K562 (cell line): ENCODE measurements around the gene RHOBTB3. TPM values are rescaled to one million over a fixed set of nuclear protein-coding genes. Genes with fewer than 3 reads are reported as not detected.

Experiments
- CCAR2 ChIP-seq: fragments of 200-400 bp; formaldehyde crosslinking; IDR thresholded peaks from 2 replicates; pipeline ENCODE4 v1.6.1; 2017; ENCODE audit warnings: mild to moderate bottlenecking, low read depth, low read length
- CREB1 ChIP-seq, 2 experiments: sonication (generic) in 1 of 2; formaldehyde crosslinking in 1 of 2; IDR thresholded peaks; 2 replicates each; pipeline versions ENCODE4 v1.6.1 to v1.8.0; 2012 to 2022; ENCODE audit warnings: inconsistent platforms in 1 of 2, mild to moderate bottlenecking in 1 of 2, missing genetic modification reagents in 1 of 2, moderate library complexity in 1 of 2
- EWSR1 ChIP-seq: fragments of 450-650 bp; IDR thresholded peaks from 2 replicates; pipeline ENCODE4 v1.6.1; 2018; ENCODE audit warnings: borderline replicate concordance, mild to moderate bottlenecking, low read depth, moderate library complexity; ENCODE audit not compliant: partially characterized antibody
- FOSL1 ChIP-seq: fragments of 200-800 bp; sonication (Bioruptor generic); conservative IDR thresholded peaks from 2 replicates; pipeline ENCODE4 v1.6.1; 2016; ENCODE audit warnings: missing genetic modification characterization, missing compliant biosample characterization
- ILK ChIP-seq: fragments of 450-650 bp; IDR thresholded peaks from 2 replicates; pipeline ENCODE4 v1.6.1; 2016; ENCODE audit warnings: missing genetic modification characterization, low read depth, mild to moderate bottlenecking, missing compliant biosample characterization, moderate library complexity, borderline replicate concordance
- KLF16 ChIP-seq: IDR thresholded peaks from 2 replicates; pipeline ENCODE4 v1.6.1; 2016; ENCODE audit warnings: antibody characterized with exemption
- PHB2 ChIP-seq: fragments of 450-650 bp; IDR thresholded peaks from 2 replicates; pipeline ENCODE4 v1.6.1; 2017; ENCODE audit warnings: low read depth
- RFX7 ChIP-seq: fragments of 250-450 bp; sonication (Bioruptor Pico); IDR thresholded peaks from 2 replicates; pipeline ENCODE4 v1.5.1; 2021; ENCODE audit warnings: mild to moderate bottlenecking
- SNRNP70 ChIP-seq: fragments of 200-400 bp; formaldehyde crosslinking; optimal IDR thresholded peaks from 2 replicates; pipeline ENCODE3; 2017; ENCODE audit warnings: low read depth, low read length
- U2AF2 ChIP-seq: fragments of 200-400 bp; formaldehyde crosslinking; optimal IDR thresholded peaks from 2 replicates; pipeline ENCODE3; 2017; ENCODE audit warnings: low read depth, mild to moderate bottlenecking, low read length
- ZNF124 ChIP-seq: sonication (generic); formaldehyde crosslinking; IDR thresholded peaks from 2 replicates; pipeline ENCODE4 v1.8.1; 2022; ENCODE audit warnings: missing genetic modification reagents
- ZNF212 ChIP-seq: fragments of 450-650 bp; formaldehyde crosslinking; IDR thresholded peaks from 2 replicates; pipeline ENCODE4 v1.4.0; 2020; ENCODE audit warnings: mild to moderate bottlenecking
- ZNF583 ChIP-seq: fragments of 250-450 bp; sonication (Bioruptor Pico); IDR thresholded peaks from 2 replicates; pipeline ENCODE4 v1.4.0; 2020
- ZNF764 ChIP-seq: fragments of 250-450 bp; sonication (Bioruptor Pico); IDR thresholded peaks from 2 replicates; pipeline ENCODE4 v1.4.0; 2020; ENCODE audit warnings: low read depth, mild to moderate bottlenecking, moderate library complexity
- polyA plus RNA-seq, 8 experiments: library from polyadenylated mRNA; depleted of rRNA in 4 of 8; stranded (reverse) in 5 of 8; unstranded in 3 of 8; fragments of >200 nt; fragmentation: Nextera tagmentation in 2 of 8; fragmentation: Illumina TruSeq in 1 of 8; extraction: Ambion mirVana in 2 of 8; extraction: Trizol in 1 of 8; gene quantifications; 2 replicates each; pipeline versions ENCODE4 v1.2.1 to v1.2.3, GENCODE V29; 2011 to 2014; ENCODE audit warnings: inconsistent platforms in 1 of 8, missing spikeins in 1 of 8
- total RNA-seq, 7 experiments: library from RNA; depleted of rRNA in 6 of 7; stranded (reverse); fragments of >200 nt in 6 of 7; fragmentation: Illumina TruSeq in 2 of 7; extraction: Trizol in 2 of 7; gene quantifications; 2 replicates each; pipeline versions ENCODE4 v1.2.1 to v1.2.3, GENCODE V29; 2011 to 2021; ENCODE audit warnings: low replicate concordance in 1 of 7
- TF ChIP-seq, protein P1 (sequence below): fragments of 250-450 bp; sonication (Bioruptor Pico); IDR thresholded peaks from 2 replicates; pipeline ENCODE4 v1.4.0; 2020
- TF ChIP-seq, protein P2 (sequence below), 2 experiments: fragments of 450-650 bp; IDR thresholded peaks; 2 replicates each; pipeline ENCODE4 v1.6.1; 2018; ENCODE audit warnings: mild to moderate bottlenecking in 2 of 2, low read depth in 1 of 2; ENCODE audit not compliant: partially characterized antibody in 2 of 2
- TF ChIP-seq, protein P3 (sequence below): conservative IDR thresholded peaks from 2 replicates; pipeline ENCODE4 v1.6.1; 2011; ENCODE audit warnings: low read depth, mild to moderate bottlenecking, low read length; ENCODE audit not compliant: control insufficient read depth

Gene RHOBTB3
- total and polyA plus RNA-seq, 9 of the 15 experiments (the other 6 are each of a cell fraction or from before 2014, with no cell fraction given): 39.7 to 143 (median 115) TPM

DNA sequence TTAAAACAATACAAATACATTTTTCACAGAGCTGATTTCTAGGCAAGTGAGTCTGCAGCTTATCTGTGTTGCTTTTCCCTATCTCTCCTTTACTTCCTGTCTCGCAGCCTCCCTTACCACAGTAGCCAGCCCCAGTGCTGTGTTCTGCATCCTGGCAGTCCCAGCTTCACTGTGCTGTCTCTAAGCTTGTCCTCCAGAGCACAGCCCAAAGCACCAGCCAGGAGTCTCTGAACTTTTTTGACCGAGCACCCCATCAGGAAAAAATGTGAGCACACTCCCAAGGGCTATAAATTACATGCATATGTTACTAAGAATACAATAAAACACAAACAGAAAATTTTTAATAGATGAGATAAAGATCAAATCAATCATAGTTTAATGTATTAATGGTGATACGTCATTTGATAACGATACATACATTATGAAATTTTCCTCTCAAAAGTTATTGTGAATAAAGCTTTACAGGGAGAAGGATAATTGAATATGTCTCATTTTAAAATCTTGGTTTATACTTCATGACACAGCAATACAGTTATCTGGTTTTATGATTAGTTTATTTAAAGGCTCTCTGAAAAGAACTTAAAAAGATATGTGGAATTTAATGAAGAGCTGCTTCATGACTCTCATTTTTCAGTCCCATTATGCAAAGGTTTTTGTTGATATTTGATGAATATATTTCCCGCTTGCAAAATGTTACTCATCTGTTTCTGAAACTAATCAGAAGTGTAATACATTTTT is 7.3 kb upstream of the RHOBTB3 start (continued):
- TF ChIP-seq SNRNP70: no peak
- TF ChIP-seq PHB2: no peak
- no peak for TF ChIP-seq ZNF124 (CRISPR knock-in tag)
- no peak for TF ChIP-seq U2AF2
- TF ChIP-seq, protein P1, sequence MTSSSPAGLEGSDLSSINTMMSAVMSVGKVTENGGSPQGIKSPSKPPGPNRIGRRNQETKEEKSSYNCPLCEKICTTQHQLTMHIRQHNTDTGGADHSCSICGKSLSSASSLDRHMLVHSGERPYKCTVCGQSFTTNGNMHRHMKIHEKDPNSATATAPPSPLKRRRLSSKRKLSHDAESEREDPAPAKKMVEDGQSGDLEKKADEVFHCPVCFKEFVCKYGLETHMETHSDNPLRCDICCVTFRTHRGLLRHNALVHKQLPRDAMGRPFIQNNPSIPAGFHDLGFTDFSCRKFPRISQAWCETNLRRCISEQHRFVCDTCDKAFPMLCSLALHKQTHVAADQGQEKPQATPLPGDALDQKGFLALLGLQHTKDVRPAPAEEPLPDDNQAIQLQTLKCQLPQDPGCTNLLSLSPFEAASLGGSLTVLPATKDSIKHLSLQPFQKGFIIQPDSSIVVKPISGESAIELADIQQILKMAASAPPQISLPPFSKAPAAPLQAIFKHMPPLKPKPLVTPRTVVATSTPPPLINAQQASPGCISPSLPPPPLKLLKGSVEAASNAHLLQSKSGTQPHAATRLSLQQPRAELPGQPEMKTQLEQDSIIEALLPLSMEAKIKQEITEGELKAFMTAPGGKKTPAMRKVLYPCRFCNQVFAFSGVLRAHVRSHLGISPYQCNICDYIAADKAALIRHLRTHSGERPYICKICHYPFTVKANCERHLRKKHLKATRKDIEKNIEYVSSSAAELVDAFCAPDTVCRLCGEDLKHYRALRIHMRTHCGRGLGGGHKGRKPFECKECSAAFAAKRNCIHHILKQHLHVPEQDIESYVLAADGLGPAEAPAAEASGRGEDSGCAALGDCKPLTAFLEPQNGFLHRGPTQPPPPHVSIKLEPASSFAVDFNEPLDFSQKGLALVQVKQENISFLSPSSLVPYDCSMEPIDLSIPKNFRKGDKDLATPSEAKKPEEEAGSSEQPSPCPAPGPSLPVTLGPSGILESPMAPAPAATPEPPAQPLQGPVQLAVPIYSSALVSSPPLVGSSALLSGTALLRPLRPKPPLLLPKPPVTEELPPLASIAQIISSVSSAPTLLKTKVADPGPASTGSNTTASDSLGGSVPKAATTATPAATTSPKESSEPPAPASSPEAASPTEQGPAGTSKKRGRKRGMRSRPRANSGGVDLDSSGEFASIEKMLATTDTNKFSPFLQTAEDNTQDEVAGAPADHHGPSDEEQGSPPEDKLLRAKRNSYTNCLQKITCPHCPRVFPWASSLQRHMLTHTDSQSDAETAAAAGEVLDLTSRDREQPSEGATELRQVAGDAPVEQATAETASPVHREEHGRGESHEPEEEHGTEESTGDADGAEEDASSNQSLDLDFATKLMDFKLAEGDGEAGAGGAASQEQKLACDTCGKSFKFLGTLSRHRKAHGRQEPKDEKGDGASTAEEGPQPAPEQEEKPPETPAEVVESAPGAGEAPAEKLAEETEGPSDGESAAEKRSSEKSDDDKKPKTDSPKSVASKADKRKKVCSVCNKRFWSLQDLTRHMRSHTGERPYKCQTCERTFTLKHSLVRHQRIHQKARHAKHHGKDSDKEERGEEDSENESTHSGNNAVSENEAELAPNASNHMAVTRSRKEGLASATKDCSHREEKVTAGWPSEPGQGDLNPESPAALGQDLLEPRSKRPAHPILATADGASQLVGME (CRISPR knock-in tag): no peak
- TF ChIP-seq ZNF212 (CRISPR knock-in tag): no peak
- TF ChIP-seq, protein P2, sequence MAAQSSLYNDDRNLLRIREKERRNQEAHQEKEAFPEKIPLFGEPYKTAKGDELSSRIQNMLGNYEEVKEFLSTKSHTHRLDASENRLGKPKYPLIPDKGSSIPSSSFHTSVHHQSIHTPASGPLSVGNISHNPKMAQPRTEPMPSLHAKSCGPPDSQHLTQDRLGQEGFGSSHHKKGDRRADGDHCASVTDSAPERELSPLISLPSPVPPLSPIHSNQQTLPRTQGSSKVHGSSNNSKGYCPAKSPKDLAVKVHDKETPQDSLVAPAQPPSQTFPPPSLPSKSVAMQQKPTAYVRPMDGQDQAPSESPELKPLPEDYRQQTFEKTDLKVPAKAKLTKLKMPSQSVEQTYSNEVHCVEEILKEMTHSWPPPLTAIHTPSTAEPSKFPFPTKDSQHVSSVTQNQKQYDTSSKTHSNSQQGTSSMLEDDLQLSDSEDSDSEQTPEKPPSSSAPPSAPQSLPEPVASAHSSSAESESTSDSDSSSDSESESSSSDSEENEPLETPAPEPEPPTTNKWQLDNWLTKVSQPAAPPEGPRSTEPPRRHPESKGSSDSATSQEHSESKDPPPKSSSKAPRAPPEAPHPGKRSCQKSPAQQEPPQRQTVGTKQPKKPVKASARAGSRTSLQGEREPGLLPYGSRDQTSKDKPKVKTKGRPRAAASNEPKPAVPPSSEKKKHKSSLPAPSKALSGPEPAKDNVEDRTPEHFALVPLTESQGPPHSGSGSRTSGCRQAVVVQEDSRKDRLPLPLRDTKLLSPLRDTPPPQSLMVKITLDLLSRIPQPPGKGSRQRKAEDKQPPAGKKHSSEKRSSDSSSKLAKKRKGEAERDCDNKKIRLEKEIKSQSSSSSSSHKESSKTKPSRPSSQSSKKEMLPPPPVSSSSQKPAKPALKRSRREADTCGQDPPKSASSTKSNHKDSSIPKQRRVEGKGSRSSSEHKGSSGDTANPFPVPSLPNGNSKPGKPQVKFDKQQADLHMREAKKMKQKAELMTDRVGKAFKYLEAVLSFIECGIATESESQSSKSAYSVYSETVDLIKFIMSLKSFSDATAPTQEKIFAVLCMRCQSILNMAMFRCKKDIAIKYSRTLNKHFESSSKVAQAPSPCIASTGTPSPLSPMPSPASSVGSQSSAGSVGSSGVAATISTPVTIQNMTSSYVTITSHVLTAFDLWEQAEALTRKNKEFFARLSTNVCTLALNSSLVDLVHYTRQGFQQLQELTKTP (IDR thresholded peaks at IDR 0.05; ENCODE audit: low read depth in 1 of 2, partially characterized antibody in 2 of 2): peak; percentile 37 to 59
- no peak for TF ChIP-seq RFX7 (CRISPR knock-in tag)
- TF ChIP-seq, protein P3, sequence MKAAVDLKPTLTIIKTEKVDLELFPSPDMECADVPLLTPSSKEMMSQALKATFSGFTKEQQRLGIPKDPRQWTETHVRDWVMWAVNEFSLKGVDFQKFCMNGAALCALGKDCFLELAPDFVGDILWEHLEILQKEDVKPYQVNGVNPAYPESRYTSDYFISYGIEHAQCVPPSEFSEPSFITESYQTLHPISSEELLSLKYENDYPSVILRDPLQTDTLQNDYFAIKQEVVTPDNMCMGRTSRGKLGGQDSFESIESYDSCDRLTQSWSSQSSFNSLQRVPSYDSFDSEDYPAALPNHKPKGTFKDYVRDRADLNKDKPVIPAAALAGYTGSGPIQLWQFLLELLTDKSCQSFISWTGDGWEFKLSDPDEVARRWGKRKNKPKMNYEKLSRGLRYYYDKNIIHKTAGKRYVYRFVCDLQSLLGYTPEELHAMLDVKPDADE: no peak
- no peak for TF ChIP-seq EWSR1
- no peak for TF ChIP-seq FOSL1 (tag)
- TF ChIP-seq CCAR2: no peak
- no peak for TF ChIP-seq CREB1 (IDR thresholded peaks at IDR 0.05)
- TF ChIP-seq CREB1 (CRISPR knock-in tag; IDR thresholded peaks at IDR 0.05): no peak
- TF ChIP-seq ILK (tag): no peak
- no peak for TF ChIP-seq KLF16
- no peak for TF ChIP-seq ZNF764 (CRISPR knock-in tag)
- TF ChIP-seq ZNF583: no peak
